SK-N-MC (cell line): Measurements from ENCODE around the gene IL11RA.

Experiments used
- EZH2 ChIP-seq: fragments of 200-600 bp; sonication (generic); IDR thresholded peaks from one replicate; pipeline ENCODE4 v1.6.1; 2017; ENCODE audit warnings: antibody characterized with exemption
- FOXP2 ChIP-seq: optimal IDR thresholded peaks from 2 replicates; pipeline ENCODE3; 2011; ENCODE audit warnings: mild to moderate bottlenecking, moderate library complexity; ENCODE audit not compliant: insufficient read depth; ENCODE audit errors: extremely low read length, control extremely low read depth
- POLR2AphosphoS5 ChIP-seq: IDR thresholded peaks from 2 replicates; pipeline ENCODE4 v1.6.1; 2012; ENCODE audit warnings: mild to moderate bottlenecking, low read depth, low read length, borderline replicate concordance

GRCh38 chr9:34689512-34689911 is 37.5 kb downstream of the IL11RA start:
- TF ChIP-seq EZH2 (no peak), FOXP2 (no peak), POLR2AphosphoS5 (no peak)
